GM12878 (cell line): Measurements from ENCODE around the gene CASK. TPM values are rescaled to one million over a fixed set of nuclear protein-coding genes. Genes with fewer than 3 reads are reported as not detected.

Source experiments
- PAX8 ChIP-seq: fragments of 450-650 bp; IDR thresholded peaks from 2 replicates; pipeline ENCODE4 v1.6.1; 2017; ENCODE audit warnings: mild to moderate bottlenecking, moderate library complexity
- POLR2A ChIP-seq: IDR thresholded peaks from 2 replicates; pipeline ENCODE4 v1.6.1; 2011; ENCODE audit warnings: low read depth, mild to moderate bottlenecking, low read length
- SREBF1 ChIP-seq: IDR thresholded peaks from 2 replicates; pipeline ENCODE4 v1.6.1; 2012; ENCODE audit warnings: mild to moderate bottlenecking, low read length
- ZNF274 ChIP-seq: IDR thresholded peaks from one replicate; pipeline ENCODE4 v1.8.0; 2011; ENCODE audit not compliant: insufficient read length, insufficient read depth
- ZNF687 ChIP-seq: fragments of 450-650 bp; IDR thresholded peaks from 2 replicates; pipeline ENCODE4 v1.6.1; 2017; ENCODE audit warnings: mild to moderate bottlenecking, moderate library complexity
- polyA plus RNA-seq, 11 experiments: library from polyadenylated mRNA; depleted of rRNA in 4 of 11; unstranded in 6 of 11; stranded (reverse) in 5 of 11; fragments of >200 nt; fragmentation: Nextera tagmentation in 4 of 11; fragmentation: Illumina TruSeq in 1 of 11; extraction: Ambion mirVana in 4 of 11; extraction: Trizol in 1 of 11; gene quantifications; 1 replicate in 1 of 11; 2 replicates in 10 of 11; pipeline versions ENCODE4 v1.2.1 to v1.2.3, GENCODE V29; 2011 to 2016; ENCODE audit warnings: inconsistent platforms in 2 of 11, missing spikeins in 2 of 11, low read depth in 1 of 11
- total RNA-seq, 4 experiments: library from RNA; depleted of rRNA in 3 of 4; stranded (reverse); fragments of >200 nt in 3 of 4; fragmentation: Illumina TruSeq in 1 of 4; extraction: Trizol in 1 of 4; gene quantifications; 2 replicates each; pipeline versions ENCODE4 v1.2.1 to v1.2.3, GENCODE V29; 2013 to 2021
- TF ChIP-seq, protein P1 (sequence below): fragments of 450-650 bp; IDR thresholded peaks from 2 replicates; pipeline ENCODE4 v1.6.1; 2018; ENCODE audit warnings: borderline replicate concordance, mild to moderate bottlenecking; ENCODE audit not compliant: partially characterized antibody
- TF ChIP-seq, protein P2 (sequence below): IDR thresholded peaks from 2 replicates; pipeline ENCODE4 v1.6.1; 2011; ENCODE audit warnings: borderline replicate concordance, low read depth, mild to moderate bottlenecking, moderate library complexity, low read length; ENCODE audit not compliant: insufficient read depth, poor library complexity, severe bottlenecking
- TF ChIP-seq, protein P3 (sequence below): IDR thresholded peaks from 2 replicates; pipeline ENCODE4 v1.6.1; 2012; ENCODE audit warnings: low read depth, low read length, improper control_type of control experiment

The CASK gene
- total and polyA plus RNA-seq, 10 of the 15 experiments (the other 5 are each of a cell fraction or from before 2014, with no cell fraction given), result 0.60 to 45.9 (median 4.8) TPM

DNA sequence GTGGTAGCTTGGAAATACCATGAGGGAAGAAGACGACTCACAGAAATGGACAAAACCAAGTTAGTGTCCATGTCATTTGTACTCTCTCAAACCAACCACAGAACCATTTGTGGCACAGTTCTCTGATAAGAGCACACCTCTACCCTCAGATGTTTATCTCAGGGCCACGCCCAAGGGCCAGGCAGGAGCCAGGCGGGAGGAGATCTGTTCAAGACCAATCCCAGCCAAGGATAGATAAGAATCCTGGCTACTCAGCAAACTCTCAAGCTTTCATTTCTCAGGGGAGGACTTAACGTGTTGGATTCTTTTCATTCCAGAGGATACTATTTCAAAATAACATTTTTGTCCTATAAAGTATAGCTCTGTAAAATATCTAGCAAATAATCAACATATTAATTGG lies 381.2 kb downstream of the CASK start (continued):
- TF ChIP-seq, protein P1, sequence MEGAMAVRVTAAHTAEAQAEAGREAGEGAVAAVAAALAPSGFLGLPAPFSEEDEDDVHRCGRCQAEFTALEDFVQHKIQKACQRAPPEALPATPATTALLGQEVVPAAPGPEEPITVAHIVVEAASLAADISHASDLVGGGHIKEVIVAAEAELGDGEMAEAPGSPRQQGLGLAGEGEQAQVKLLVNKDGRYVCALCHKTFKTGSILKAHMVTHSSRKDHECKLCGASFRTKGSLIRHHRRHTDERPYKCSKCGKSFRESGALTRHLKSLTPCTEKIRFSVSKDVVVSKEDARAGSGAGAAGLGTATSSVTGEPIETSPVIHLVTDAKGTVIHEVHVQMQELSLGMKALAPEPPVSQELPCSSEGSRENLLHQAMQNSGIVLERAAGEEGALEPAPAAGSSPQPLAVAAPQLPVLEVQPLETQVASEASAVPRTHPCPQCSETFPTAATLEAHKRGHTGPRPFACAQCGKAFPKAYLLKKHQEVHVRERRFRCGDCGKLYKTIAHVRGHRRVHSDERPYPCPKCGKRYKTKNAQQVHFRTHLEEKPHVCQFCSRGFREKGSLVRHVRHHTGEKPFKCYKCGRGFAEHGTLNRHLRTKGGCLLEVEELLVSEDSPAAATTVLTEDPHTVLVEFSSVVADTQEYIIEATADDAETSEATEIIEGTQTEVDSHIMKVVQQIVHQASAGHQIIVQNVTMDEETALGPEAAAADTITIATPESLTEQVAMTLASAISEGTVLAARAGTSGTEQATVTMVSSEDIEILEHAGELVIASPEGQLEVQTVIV, result no peak
- TF ChIP-seq PAX8, result no peak
- TF ChIP-seq SREBF1, result no peak
- TF ChIP-seq, protein P2, sequence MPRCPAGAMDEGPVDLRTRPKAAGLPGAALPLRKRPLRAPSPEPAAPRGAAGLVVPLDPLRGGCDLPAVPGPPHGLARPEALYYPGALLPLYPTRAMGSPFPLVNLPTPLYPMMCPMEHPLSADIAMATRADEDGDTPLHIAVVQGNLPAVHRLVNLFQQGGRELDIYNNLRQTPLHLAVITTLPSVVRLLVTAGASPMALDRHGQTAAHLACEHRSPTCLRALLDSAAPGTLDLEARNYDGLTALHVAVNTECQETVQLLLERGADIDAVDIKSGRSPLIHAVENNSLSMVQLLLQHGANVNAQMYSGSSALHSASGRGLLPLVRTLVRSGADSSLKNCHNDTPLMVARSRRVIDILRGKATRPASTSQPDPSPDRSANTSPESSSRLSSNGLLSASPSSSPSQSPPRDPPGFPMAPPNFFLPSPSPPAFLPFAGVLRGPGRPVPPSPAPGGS, result no peak
- TF ChIP-seq POLR2A, result no peak
- no peak for TF ChIP-seq ZNF274
- TF ChIP-seq, protein P3, sequence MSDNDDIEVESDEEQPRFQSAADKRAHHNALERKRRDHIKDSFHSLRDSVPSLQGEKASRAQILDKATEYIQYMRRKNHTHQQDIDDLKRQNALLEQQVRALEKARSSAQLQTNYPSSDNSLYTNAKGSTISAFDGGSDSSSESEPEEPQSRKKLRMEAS, result no peak
- no peak for TF ChIP-seq ZNF687
